Type B pancreatic cell (in vitro differentiated cells): ENCODE data around the gene CA12. TPM values are rescaled to one million over a fixed set of nuclear protein-coding genes. Genes with fewer than 3 reads are reported as not detected.

Experiments
- DNase-seq: peaks from one replicate; pipeline ENCODE4 v3.0.0; 2021; ENCODE audit warnings: mixed read lengths; ENCODE audit not compliant: unreplicated experiment; ENCODE audit errors: extremely low spot score
- H3K27ac Mint-ChIP-seq: 2 replicates; pipeline ENCODE4 v1.8.0; 2021; ENCODE audit warnings: mild to moderate bottlenecking, mixed read lengths
- H3K27me3 Mint-ChIP-seq: 2 replicates; pipeline ENCODE4 v1.8.0; 2021; ENCODE audit warnings: mixed read lengths
- H3K36me3 Mint-ChIP-seq: 2 replicates; pipeline ENCODE4 v1.8.0; 2021; ENCODE audit warnings: mixed read lengths
- H3K4me1 Mint-ChIP-seq: one replicate; pipeline ENCODE4 v1.8.0; 2021; ENCODE audit warnings: mixed read lengths; ENCODE audit not compliant: unreplicated experiment
- H3K4me3 Mint-ChIP-seq: 2 replicates; pipeline ENCODE4 v1.8.0; 2021; ENCODE audit warnings: mild to moderate bottlenecking, mixed read lengths
- H3K9me3 Mint-ChIP-seq: 2 replicates; pipeline ENCODE4 v1.8.0; 2021; ENCODE audit warnings: mixed read lengths
- total RNA-seq: library from RNA; stranded (reverse); gene quantifications from 2 replicates; pipeline ENCODE4 v1.2.1, GENCODE V29; 2021; ENCODE audit warnings: low replicate concordance
- TF ChIP-seq, protein P1 (sequence below): fragments of 200-600 bp; sonication (generic); conservative IDR thresholded peaks from 2 replicates; pipeline ENCODE4 v1.5.0; 2021; ENCODE audit warnings: antibody characterized with exemption, mild to moderate bottlenecking

CA12 gene
- total RNA-seq, 1 donor from 2014 or later: 5.5 TPM

DNA sequence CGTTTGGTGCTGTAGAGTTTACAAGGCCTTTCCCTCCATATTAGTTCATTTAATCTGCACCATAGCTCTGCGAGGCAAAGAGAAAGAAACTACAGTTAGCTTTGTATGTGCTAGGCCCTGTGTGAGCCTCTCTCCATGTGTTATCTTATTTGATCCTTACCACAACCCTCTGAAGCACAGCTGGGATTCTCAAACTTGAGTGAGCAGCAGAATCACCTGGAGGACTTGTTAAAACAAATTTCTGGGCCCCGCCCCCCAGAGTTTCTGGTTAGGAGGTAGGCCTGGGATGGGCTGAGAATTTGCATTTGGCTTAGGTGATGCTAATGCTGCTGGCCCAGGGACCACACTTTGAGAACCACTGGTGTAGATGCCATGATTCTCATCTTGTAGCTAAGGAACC lies 12.3 kb downstream of the CA12 start:
- no peak overlapping the region for H3K4me3 Mint-ChIP-seq
- TF ChIP-seq, protein P1, sequence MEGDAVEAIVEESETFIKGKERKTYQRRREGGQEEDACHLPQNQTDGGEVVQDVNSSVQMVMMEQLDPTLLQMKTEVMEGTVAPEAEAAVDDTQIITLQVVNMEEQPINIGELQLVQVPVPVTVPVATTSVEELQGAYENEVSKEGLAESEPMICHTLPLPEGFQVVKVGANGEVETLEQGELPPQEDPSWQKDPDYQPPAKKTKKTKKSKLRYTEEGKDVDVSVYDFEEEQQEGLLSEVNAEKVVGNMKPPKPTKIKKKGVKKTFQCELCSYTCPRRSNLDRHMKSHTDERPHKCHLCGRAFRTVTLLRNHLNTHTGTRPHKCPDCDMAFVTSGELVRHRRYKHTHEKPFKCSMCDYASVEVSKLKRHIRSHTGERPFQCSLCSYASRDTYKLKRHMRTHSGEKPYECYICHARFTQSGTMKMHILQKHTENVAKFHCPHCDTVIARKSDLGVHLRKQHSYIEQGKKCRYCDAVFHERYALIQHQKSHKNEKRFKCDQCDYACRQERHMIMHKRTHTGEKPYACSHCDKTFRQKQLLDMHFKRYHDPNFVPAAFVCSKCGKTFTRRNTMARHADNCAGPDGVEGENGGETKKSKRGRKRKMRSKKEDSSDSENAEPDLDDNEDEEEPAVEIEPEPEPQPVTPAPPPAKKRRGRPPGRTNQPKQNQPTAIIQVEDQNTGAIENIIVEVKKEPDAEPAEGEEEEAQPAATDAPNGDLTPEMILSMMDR: no peak
- DNase-seq: no peak

DNA sequence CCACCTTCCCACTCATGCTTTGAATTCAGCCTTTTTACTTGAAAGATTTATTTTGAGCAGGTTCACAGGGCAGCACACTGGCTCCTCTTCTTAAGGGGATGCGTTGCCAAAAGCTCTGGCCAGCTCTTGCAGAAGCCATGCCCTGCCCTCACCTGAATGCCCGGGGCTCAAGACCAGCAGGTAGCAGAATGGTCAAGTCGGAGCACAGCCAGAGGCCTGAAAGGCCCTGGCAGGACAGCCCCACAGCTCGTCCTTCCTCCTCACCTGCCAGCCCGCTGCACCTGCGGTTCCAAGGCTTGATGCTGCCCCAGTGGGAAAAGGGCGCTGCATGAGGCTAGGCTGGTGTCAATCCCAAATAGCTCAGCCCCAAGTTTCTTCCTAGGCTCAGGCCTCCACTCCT lies 13.1 kb downstream of the CA12 start:
- Mint-ChIP-seq H3K4me3 (no peak overlapping the region), H3K27ac (no peak overlapping the region), H3K27me3 (peaks cover 21% of the 10 kb centered on the region), H3K9me3 (no peaks in the 10 kb centered on the region), H3K36me3 (no peaks in the 10 kb centered on the region), H3K4me1 (peaks cover 18% of the 10 kb centered on the region)
- TF ChIP-seq, protein P1: no peak
- DNase-seq: no peak

More for the DNA sequence above, 12.3 kb downstream of the CA12 start:
- H3K27ac Mint-ChIP-seq: no peak overlapping the region
- no peaks in the 10 kb centered on the region for H3K9me3 Mint-ChIP-seq
- H3K36me3 Mint-ChIP-seq: no peaks in the 10 kb centered on the region
- peaks cover 22% of the 10 kb centered on the region for H3K4me1 Mint-ChIP-seq
- H3K27me3 Mint-ChIP-seq: peaks cover 24% of the 10 kb centered on the region

DNA sequence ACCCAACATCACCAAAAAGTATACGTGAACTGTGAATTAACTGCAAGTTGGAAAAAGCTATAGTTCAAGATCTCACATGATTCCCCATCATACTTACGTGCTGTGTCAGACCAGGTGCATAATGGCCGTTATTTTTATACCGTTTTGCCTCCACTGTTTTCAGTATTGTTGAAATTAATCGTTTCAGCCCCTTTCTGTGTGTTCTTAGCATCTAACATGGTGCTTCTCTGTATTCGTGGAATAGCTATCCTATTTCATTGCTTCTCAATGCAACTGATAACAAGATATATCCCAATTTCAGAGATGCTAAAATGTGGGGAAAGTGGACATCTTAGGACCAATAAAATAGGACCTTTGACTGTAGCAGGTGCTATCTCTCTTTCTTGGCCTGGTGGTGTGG lies 13.7 kb downstream of the CA12 start:
- Mint-ChIP-seq H3K9me3 (no peaks in the 10 kb centered on the region), H3K4me1 (peaks cover 22% of the 10 kb centered on the region), H3K27me3 (peaks cover 27% of the 10 kb centered on the region), H3K27ac (no peak overlapping the region), H3K4me3 (no peak overlapping the region), H3K36me3 (no peaks in the 10 kb centered on the region)
- TF ChIP-seq, protein P1: no peak
- DNase-seq: no peak

DNA sequence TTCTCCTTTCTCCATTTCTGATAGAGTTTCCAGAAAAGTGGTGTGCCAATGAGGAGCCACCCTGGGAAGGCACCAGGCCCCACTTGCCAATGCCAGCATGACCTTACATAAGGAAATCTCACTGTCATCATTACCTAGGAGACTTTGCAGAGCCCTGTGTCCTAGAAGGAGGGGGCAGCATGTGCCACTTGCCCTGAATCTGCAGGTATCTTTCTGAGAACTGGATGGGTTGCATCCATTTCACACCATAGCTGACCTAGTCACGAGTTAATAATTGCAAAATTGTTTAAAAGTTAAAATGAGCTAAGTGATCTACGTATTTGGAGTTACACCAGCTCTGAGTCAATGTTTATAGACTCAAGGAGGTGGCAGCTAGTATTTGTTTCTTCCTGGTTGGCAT lies 14.3 kb downstream of the CA12 start:
- H3K4me1 Mint-ChIP-seq: peaks cover 24% of the 10 kb centered on the region

DNA sequence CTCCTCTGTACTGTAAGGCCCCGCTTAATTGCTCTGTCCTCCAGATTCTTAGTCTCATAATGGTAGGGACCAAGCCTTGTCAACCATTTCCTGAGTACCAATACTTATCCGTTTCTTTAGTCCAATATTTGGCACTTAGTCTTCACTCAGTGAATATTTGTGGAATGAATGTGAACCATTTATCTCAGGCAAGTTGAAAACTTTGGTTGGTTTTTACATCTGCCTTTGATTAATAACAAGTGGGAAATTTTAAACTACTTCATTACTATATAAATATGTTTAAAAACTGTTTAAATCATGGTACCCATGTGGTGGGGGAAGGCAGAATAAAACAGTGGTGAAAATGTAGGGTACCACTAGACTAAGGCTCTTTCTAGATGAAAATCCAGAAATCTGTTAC lies 15.2 kb downstream of the CA12 start:
- TF ChIP-seq, protein P1: no peak
- H3K27ac Mint-ChIP-seq: no peak overlapping the region
- no peak overlapping the region for H3K4me3 Mint-ChIP-seq
- H3K9me3 Mint-ChIP-seq: no peaks in the 10 kb centered on the region
- H3K4me1 Mint-ChIP-seq: peaks cover 27% of the 10 kb centered on the region
- no peaks in the 10 kb centered on the region for H3K36me3 Mint-ChIP-seq
- H3K27me3 Mint-ChIP-seq: peaks cover 36% of the 10 kb centered on the region
- no peak for DNase-seq

More for the DNA sequence above, 14.3 kb downstream of the CA12 start:
- TF ChIP-seq, protein P1: no peak
- Mint-ChIP-seq H3K9me3 (no peaks in the 10 kb centered on the region), H3K27ac (no peak overlapping the region), H3K4me3 (no peak overlapping the region), H3K27me3 (peaks cover 29% of the 10 kb centered on the region), H3K36me3 (no peaks in the 10 kb centered on the region)
- DNase-seq: no peak

DNA sequence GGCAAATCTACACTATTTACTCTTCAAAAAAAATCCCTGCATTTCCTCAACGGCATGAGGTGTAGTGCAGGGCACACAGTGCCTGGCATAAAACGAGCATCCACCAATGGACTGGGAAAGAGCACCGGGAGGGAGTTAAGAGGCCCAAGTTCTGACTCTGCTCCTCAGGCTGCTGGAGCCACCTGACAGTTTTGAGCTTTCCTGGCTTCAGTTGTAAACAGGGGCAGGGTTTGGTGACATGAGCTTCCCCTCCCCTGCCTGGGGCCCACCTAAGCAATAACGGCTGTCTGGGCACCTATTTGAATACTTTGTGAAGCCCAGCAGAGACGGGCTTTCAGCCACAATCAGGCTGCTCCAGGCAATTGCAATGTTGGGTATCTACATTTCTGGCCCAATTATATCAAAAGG lies 16.4 kb downstream of the CA12 start:
- H3K27ac Mint-ChIP-seq: no peak overlapping the region
- H3K27me3 Mint-ChIP-seq: peaks cover 44% of the 10 kb centered on the region
- H3K9me3 Mint-ChIP-seq: peaks cover 4% of the 10 kb centered on the region
- DNase-seq: no peak
- peaks cover 25% of the 10 kb centered on the region for H3K4me1 Mint-ChIP-seq
- TF ChIP-seq, protein P1: no peak
- no peaks in the 10 kb centered on the region for H3K36me3 Mint-ChIP-seq
- no peak overlapping the region for H3K4me3 Mint-ChIP-seq
